Neural progenitor cell (in vitro differentiated cells): Measurements from ENCODE around the gene FSTL5. TPM values are rescaled to one million over a fixed set of nuclear protein-coding genes. Genes with fewer than 3 reads are reported as not detected.

ENCODE experiments used
- DNase-seq: peaks from one replicate; pipeline ENCODE4 v3.0.0-alpha.2; 2016; ENCODE audit warnings: low spot score
- H2AFZ ChIP-seq: fragments of 200-600 bp; sonication (generic); replicated peaks from 2 replicates; pipeline ENCODE4 v1.6.1; 2016; ENCODE audit warnings: antibody characterized with exemption
- H3F3A ChIP-seq: fragments of 200-600 bp; sonication (generic); 2 replicates; pipeline ENCODE4 v1.6.1; 2016; ENCODE audit warnings: antibody characterized with exemption, low read depth
- H3K27ac ChIP-seq: fragments of 200-600 bp; sonication (generic); 2 replicates; pipeline ENCODE4 v1.5.1; 2016; ENCODE audit warnings: mild to moderate bottlenecking
- H3K27me3 ChIP-seq: fragments of 200-600 bp; sonication (generic); 2 replicates; pipeline ENCODE4 v1.6.1; 2016; ENCODE audit warnings: mild to moderate bottlenecking, moderate library complexity
- H3K36me3 ChIP-seq: fragments of 200-600 bp; sonication (generic); 2 replicates; pipeline ENCODE4 v1.5.1; 2016
- H3K4me1 ChIP-seq: fragments of 200-600 bp; sonication (generic); 2 replicates; pipeline ENCODE4 v1.6.1; 2016; ENCODE audit warnings: mixed run types
- H3K4me2 ChIP-seq: fragments of 200-600 bp; sonication (generic); 2 replicates; pipeline ENCODE4 v1.6.1; 2016
- H3K4me3 ChIP-seq: fragments of 200-600 bp; sonication (generic); 2 replicates; pipeline ENCODE4 v1.5.1; 2016
- H3K79me2 ChIP-seq: fragments of 200-600 bp; sonication (generic); 2 replicates; pipeline ENCODE4 v1.6.1; 2016; ENCODE audit warnings: low read depth
- H3K9ac ChIP-seq: fragments of 200-600 bp; sonication (generic); 2 replicates; pipeline ENCODE4 v1.6.1; 2016
- H3K9me3 ChIP-seq: fragments of 200-600 bp; sonication (generic); 2 replicates; pipeline ENCODE4 v1.5.1; 2016; ENCODE audit warnings: low read depth
- H4K20me1 ChIP-seq: fragments of 200-600 bp; sonication (generic); 2 replicates; pipeline ENCODE4 v1.6.1; 2016; ENCODE audit warnings: low read depth
- H3K27ac Mint-ChIP-seq: 3 replicates; pipeline ENCODE4 v1.8.0; 2021; ENCODE audit warnings: mixed read lengths
- H3K27me3 Mint-ChIP-seq: 2 replicates; pipeline ENCODE4 v1.8.0; 2022; ENCODE audit warnings: low read depth, mild to moderate bottlenecking, inconsistent platforms, moderate library complexity, mixed read lengths; ENCODE audit not compliant: insufficient read depth
- H3K36me3 Mint-ChIP-seq: 3 replicates; pipeline ENCODE4 v1.8.0; 2021; ENCODE audit warnings: mixed read lengths
- H3K4me1 Mint-ChIP-seq: 3 replicates; pipeline ENCODE4 v1.8.0; 2021; ENCODE audit warnings: mixed read lengths
- H3K4me3 Mint-ChIP-seq: 3 replicates; pipeline ENCODE4 v1.8.0; 2021; ENCODE audit warnings: mild to moderate bottlenecking, moderate library complexity, mixed read lengths
- H3K9me3 Mint-ChIP-seq: 3 replicates; pipeline ENCODE4 v1.8.0; 2020; ENCODE audit warnings: mixed read lengths
- EZH2 ChIP-seq: fragments of 200-600 bp; sonication (generic); IDR thresholded peaks from 2 replicates; pipeline ENCODE4 v1.6.1; 2017; ENCODE audit warnings: antibody characterized with exemption, mild to moderate bottlenecking, moderate library complexity
- EZH2phosphoT487 ChIP-seq: fragments of 200-600 bp; sonication (generic); IDR thresholded peaks from 2 replicates; pipeline ENCODE4 v1.6.1; 2017; ENCODE audit warnings: antibody characterized with exemption
- total RNA-seq: library from RNA; depleted of rRNA; stranded (reverse); fragments of >200 nt; gene quantifications from 2 replicates; pipeline ENCODE4 v1.2.3, GENCODE V29; 2015; ENCODE audit warnings: low replicate concordance
- TF ChIP-seq, protein P1 (sequence below): fragments of 200-600 bp; sonication (generic); IDR thresholded peaks from 2 replicates; pipeline ENCODE4 v1.5.1; 2017; ENCODE audit warnings: antibody characterized with exemption, mild to moderate bottlenecking

Gene FSTL5
- total RNA-seq, 1 donor from 2014 or later: not detected

DNA sequence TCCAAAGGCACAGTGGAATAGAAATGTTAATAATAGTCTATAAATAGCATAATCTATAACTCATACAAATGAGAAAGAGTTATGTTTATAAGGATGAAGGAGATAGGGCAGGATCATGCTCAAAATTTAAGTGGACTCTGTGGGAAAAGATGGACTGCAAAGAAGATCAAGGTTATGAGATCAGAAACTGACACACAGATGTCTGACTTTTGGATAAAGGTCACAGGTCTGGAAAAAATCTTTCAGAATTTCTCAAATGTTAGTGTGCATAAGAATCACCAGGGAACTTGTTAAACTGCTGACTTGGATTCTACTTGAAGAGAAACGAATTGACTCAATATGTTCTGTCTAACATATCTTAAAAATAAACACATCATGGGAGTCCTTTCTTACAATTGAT lies 104.1 kb downstream of the FSTL5 start:
- H3K4me1 ChIP-seq: peaks cover 4% of the 10 kb centered on the region
- Mint-ChIP-seq H3K27ac (no peak overlapping the region), H3K36me3 (no peaks in the 10 kb centered on the region), H3K4me3 (no peak overlapping the region), H3K27me3 (no peaks in the 10 kb centered on the region), H3K4me1 (peaks cover 4% of the 10 kb centered on the region), H3K9me3 (no peaks in the 10 kb centered on the region)
- no peak overlapping the region for H3K9ac ChIP-seq
- H3K79me2 ChIP-seq: no peaks in the 10 kb centered on the region
- H3K4me2 ChIP-seq: no peak overlapping the region
- DNase-seq: no peak
- TF ChIP-seq EZH2: no peak
- TF ChIP-seq, protein P1, sequence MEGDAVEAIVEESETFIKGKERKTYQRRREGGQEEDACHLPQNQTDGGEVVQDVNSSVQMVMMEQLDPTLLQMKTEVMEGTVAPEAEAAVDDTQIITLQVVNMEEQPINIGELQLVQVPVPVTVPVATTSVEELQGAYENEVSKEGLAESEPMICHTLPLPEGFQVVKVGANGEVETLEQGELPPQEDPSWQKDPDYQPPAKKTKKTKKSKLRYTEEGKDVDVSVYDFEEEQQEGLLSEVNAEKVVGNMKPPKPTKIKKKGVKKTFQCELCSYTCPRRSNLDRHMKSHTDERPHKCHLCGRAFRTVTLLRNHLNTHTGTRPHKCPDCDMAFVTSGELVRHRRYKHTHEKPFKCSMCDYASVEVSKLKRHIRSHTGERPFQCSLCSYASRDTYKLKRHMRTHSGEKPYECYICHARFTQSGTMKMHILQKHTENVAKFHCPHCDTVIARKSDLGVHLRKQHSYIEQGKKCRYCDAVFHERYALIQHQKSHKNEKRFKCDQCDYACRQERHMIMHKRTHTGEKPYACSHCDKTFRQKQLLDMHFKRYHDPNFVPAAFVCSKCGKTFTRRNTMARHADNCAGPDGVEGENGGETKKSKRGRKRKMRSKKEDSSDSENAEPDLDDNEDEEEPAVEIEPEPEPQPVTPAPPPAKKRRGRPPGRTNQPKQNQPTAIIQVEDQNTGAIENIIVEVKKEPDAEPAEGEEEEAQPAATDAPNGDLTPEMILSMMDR: no peak
- TF ChIP-seq EZH2phosphoT487: no peak
- no peaks in the 10 kb centered on the region for H3K36me3 ChIP-seq
- H3K27me3 ChIP-seq: no peaks in the 10 kb centered on the region
- H3K9me3 ChIP-seq: no peaks in the 10 kb centered on the region
- no peak overlapping the region for H3K4me3 ChIP-seq
- H3F3A ChIP-seq: no peaks in the 10 kb centered on the region
- H3K27ac ChIP-seq: no peak overlapping the region
- H2AFZ ChIP-seq: no peak overlapping the region
- H4K20me1 ChIP-seq: no peaks in the 10 kb centered on the region

DNA sequence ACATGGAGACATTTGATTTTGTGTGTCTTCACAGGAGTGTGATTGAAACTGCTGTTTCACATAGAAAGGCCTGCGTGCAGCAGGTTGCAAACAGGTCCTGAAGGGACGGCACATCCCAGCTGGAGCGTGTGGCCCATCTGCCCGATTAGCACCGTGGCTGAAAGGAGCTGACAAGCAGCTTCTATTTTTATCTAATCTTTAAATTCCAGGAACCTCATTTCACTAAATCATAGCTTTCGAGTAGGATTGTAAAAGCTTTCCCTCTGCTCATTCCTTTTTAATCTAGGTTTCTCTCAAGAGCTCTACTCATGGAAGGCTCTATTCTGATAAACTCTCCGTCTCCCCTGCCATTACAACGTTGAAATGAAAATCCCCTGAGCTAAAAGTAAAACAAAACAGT lies 106.8 kb downstream of the FSTL5 start:
- peaks cover 4% of the 10 kb centered on the region for H3K4me1 Mint-ChIP-seq
- no peaks in the 10 kb centered on the region for H3K27me3 Mint-ChIP-seq
- Histone ChIP-seq H3K4me3 (no peak overlapping the region), H3K27me3 (no peaks in the 10 kb centered on the region), H3K9me3 (no peaks in the 10 kb centered on the region), H4K20me1 (no peaks in the 10 kb centered on the region), H3K27ac (no peak overlapping the region), H3K9ac (no peak overlapping the region), H3K4me2 (no peak overlapping the region), H3K79me2 (no peaks in the 10 kb centered on the region), H3K4me1 (peaks cover 4% of the 10 kb centered on the region), H3F3A (no peaks in the 10 kb centered on the region), H2AFZ (no peak overlapping the region), H3K36me3 (no peaks in the 10 kb centered on the region)
- DNase-seq: peak; percentile 20
- no peaks in the 10 kb centered on the region for H3K9me3 Mint-ChIP-seq
- H3K36me3 Mint-ChIP-seq: no peaks in the 10 kb centered on the region
- TF ChIP-seq, protein P1: no peak
- TF ChIP-seq EZH2phosphoT487 (no peak), EZH2 (no peak)
- H3K4me3 Mint-ChIP-seq: no peak overlapping the region
- H3K27ac Mint-ChIP-seq: no peak overlapping the region

GRCh38 chr4:162046135-162046534 lies 117.7 kb downstream of the FSTL5 start:
- H3K27ac Mint-ChIP-seq: no peak overlapping the region
- no peaks in the 10 kb centered on the region for H3K9me3 ChIP-seq
- no peaks in the 10 kb centered on the region for H3K9me3 Mint-ChIP-seq
- no peaks in the 10 kb centered on the region for H4K20me1 ChIP-seq
- H3K4me1 ChIP-seq: no peaks in the 10 kb centered on the region
- no peak overlapping the region for H3K27ac ChIP-seq
- TF ChIP-seq EZH2phosphoT487: no peak
- TF ChIP-seq, protein P1: no peak
- TF ChIP-seq EZH2: no peak
- H3F3A ChIP-seq: no peaks in the 10 kb centered on the region
- no peak overlapping the region for H3K4me3 ChIP-seq
- no peak overlapping the region for H3K9ac ChIP-seq
- H3K27me3 Mint-ChIP-seq: no peaks in the 10 kb centered on the region
- no peaks in the 10 kb centered on the region for H3K4me1 Mint-ChIP-seq
- H3K4me3 Mint-ChIP-seq: no peak overlapping the region
- no peak overlapping the region for H2AFZ ChIP-seq
- no peaks in the 10 kb centered on the region for H3K36me3 ChIP-seq
- no peak for DNase-seq
- no peak overlapping the region for H3K4me2 ChIP-seq
- H3K79me2 ChIP-seq: no peaks in the 10 kb centered on the region
- H3K36me3 Mint-ChIP-seq: no peaks in the 10 kb centered on the region
- no peaks in the 10 kb centered on the region for H3K27me3 ChIP-seq
